GM13977 (cell line): ENCODE measurements around the gene IGIP.
A peak's percentile ranks its signal among the peaks of the same experiment; 100 is the strongest.

ENCODE experiments used
- DNase-seq: peaks from one replicate; pipeline ENCODE4 v3.0.0; 2012; ENCODE audit warnings: low spot score
- CTCF ChIP-seq: IDR thresholded peaks from 2 replicates; pipeline ENCODE4 v1.5.1; 2012; ENCODE audit warnings: mild to moderate bottlenecking, control low read depth; ENCODE audit not compliant: insufficient read depth; ENCODE audit errors: extremely low read depth, missing control alignments
- in situ Hi-C: fragments of 300-500 bp; cut with MboI; formaldehyde crosslinking; loops from one replicate; pipeline ENCODE4 v1.12.0; 2022; ENCODE audit warnings: low sequenced_read_pairs, low pct_unique_long_range_greater_than_20kb, mixed read lengths, inconsistent platforms; ENCODE audit not compliant: unreplicated experiment

The IGIP gene

GRCh38 chr5:140104100-140104499 is 21.6 kb upstream of the IGIP start:
- in situ Hi-C loops, result no loop called here
- TF ChIP-seq CTCF, result no peak
- no peak for DNase-seq

GRCh38 chr5:140106101-140106500 is 19.6 kb upstream of the IGIP start:
- in situ Hi-C loops, result no loop called here
- DNase-seq, result no peak
- no peak for TF ChIP-seq CTCF

- in situ Hi-C loops, result no loop called here
- no peak for DNase-seq
- TF ChIP-seq CTCF, result no peak
Measured at GRCh38 chr5:140106805-140107311, 18.9 kb upstream of the IGIP start.

GRCh38 chr5:140107312-140108092 is 18.2 kb upstream of the IGIP start:
- in situ Hi-C loops, result no loop called here
- DNase-seq, result peak; percentile 95
- TF ChIP-seq CTCF, result peak; percentile 25

GRCh38 chr5:140108093-140109017 is 17.4 kb upstream of the IGIP start:
- no peak for TF ChIP-seq CTCF
- peak; percentile 45 for DNase-seq
- in situ Hi-C loops, result no loop called here

GRCh38 chr5:140109018-140109758 is 16.5 kb upstream of the IGIP start:
- TF ChIP-seq CTCF, result no peak
- in situ Hi-C loops, result no loop called here
- no peak for DNase-seq
